ENCODE measurements around the gene EHBP1L1. TPM values are rescaled to one million over a fixed set of nuclear protein-coding genes. Genes with fewer than 3 reads are reported as not detected.

EHBP1L1 gene
- total and polyA plus RNA-seq, 2 of the 13 experiments (the other 11 are each of a cell fraction or from before 2014, with no cell fraction given), result 8.3 to 10.6 TPM

DNA sequence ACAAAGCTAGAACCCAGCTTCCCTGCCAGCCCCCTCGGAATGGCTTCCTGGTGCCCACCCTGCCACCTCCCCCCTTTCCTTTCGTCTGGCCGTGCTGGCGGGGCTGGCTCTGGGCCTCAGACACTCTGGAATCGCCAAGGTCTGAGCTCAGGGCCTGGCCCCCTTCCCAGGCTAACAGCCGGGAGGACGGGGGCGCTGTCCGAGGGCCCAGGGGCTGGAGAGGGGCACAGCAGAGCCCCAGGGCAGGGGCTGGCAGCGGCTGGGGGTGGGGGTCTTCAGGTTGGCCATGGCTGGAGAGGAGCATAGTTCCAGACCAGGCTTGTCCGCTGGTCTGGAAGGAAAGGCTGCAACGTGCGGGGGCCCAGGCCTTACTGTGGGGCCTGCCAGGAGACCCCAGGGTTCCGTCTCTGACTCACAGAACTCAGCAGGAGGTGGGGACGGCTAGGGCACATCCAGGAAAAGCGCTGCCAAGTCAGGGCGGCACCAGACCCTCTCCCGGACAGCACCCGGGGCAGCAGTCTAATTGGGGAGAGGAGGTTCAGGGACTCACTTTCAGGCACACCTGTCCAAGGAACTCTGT, 16.8 kb upstream of the EHBP1L1 start (continued):
- TF ChIP-seq, protein P1, sequence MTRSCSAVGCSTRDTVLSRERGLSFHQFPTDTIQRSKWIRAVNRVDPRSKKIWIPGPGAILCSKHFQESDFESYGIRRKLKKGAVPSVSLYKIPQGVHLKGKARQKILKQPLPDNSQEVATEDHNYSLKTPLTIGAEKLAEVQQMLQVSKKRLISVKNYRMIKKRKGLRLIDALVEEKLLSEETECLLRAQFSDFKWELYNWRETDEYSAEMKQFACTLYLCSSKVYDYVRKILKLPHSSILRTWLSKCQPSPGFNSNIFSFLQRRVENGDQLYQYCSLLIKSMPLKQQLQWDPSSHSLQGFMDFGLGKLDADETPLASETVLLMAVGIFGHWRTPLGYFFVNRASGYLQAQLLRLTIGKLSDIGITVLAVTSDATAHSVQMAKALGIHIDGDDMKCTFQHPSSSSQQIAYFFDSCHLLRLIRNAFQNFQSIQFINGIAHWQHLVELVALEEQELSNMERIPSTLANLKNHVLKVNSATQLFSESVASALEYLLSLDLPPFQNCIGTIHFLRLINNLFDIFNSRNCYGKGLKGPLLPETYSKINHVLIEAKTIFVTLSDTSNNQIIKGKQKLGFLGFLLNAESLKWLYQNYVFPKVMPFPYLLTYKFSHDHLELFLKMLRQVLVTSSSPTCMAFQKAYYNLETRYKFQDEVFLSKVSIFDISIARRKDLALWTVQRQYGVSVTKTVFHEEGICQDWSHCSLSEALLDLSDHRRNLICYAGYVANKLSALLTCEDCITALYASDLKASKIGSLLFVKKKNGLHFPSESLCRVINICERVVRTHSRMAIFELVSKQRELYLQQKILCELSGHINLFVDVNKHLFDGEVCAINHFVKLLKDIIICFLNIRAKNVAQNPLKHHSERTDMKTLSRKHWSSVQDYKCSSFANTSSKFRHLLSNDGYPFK (CRISPR knock-in tag; IDR thresholded peaks at IDR 0.05; ENCODE audit: borderline replicate concordance), result no peak
- no peak for TF ChIP-seq ZNF24 (IDR thresholded peaks at IDR 0.05)
- TF ChIP-seq, protein P2, sequence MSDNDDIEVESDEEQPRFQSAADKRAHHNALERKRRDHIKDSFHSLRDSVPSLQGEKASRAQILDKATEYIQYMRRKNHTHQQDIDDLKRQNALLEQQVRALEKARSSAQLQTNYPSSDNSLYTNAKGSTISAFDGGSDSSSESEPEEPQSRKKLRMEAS (IDR thresholded peaks at IDR 0.05), result no peak
- TF ChIP-seq THAP11 (CRISPR knock-in tag; IDR thresholded peaks at IDR 0.05), result no peak
- TF ChIP-seq, protein P3, sequence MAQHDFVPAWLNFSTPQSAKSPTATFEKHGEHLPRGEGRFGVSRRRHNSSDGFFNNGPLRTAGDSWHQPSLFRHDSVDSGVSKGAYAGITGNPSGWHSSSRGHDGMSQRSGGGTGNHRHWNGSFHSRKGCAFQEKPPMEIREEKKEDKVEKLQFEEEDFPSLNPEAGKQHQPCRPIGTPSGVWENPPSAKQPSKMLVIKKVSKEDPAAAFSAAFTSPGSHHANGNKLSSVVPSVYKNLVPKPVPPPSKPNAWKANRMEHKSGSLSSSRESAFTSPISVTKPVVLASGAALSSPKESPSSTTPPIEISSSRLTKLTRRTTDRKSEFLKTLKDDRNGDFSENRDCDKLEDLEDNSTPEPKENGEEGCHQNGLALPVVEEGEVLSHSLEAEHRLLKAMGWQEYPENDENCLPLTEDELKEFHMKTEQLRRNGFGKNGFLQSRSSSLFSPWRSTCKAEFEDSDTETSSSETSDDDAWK (CRISPR knock-in tag; IDR thresholded peaks at IDR 0.05), result no peak
- TF ChIP-seq EEA1 (CRISPR knock-in tag; IDR thresholded peaks at IDR 0.05; ENCODE audit: borderline replicate concordance), result no peak
- TF ChIP-seq ZNF713 (CRISPR knock-in tag; IDR thresholded peaks at IDR 0.05), result no peak
- no peak for TF ChIP-seq ZNF205 (CRISPR knock-in tag; IDR thresholded peaks at IDR 0.05)
- TF ChIP-seq, protein P4, sequence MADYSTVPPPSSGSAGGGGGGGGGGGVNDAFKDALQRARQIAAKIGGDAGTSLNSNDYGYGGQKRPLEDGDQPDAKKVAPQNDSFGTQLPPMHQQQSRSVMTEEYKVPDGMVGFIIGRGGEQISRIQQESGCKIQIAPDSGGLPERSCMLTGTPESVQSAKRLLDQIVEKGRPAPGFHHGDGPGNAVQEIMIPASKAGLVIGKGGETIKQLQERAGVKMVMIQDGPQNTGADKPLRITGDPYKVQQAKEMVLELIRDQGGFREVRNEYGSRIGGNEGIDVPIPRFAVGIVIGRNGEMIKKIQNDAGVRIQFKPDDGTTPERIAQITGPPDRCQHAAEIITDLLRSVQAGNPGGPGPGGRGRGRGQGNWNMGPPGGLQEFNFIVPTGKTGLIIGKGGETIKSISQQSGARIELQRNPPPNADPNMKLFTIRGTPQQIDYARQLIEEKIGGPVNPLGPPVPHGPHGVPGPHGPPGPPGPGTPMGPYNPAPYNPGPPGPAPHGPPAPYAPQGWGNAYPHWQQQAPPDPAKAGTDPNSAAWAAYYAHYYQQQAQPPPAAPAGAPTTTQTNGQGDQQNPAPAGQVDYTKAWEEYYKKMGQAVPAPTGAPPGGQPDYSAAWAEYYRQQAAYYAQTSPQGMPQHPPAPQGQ (CRISPR knock-in tag; IDR thresholded peaks at IDR 0.05; ENCODE audit: borderline replicate concordance), result no peak
- no peak for TF ChIP-seq ZZZ3 (CRISPR knock-in tag; IDR thresholded peaks at IDR 0.05; ENCODE audit: borderline replicate concordance)
- no peak for TF ChIP-seq ZNF773 (CRISPR knock-in tag; IDR thresholded peaks at IDR 0.05; ENCODE audit: borderline replicate concordance)
- TF ChIP-seq NFE2L1 (CRISPR knock-in tag; IDR thresholded peaks at IDR 0.05; ENCODE audit: borderline replicate concordance), result no peak
- TF ChIP-seq ZFP36 (IDR thresholded peaks at IDR 0.05; ENCODE audit: borderline replicate concordance, low read depth, low read length, partially characterized antibody), result no peak
- no peak for TF ChIP-seq ZKSCAN8 (CRISPR knock-in tag; IDR thresholded peaks at IDR 0.05; ENCODE audit: borderline replicate concordance)
- no peak for TF ChIP-seq MIER2 (CRISPR knock-in tag; IDR thresholded peaks at IDR 0.05)
- TF ChIP-seq ZNF136 (CRISPR knock-in tag; IDR thresholded peaks at IDR 0.05; ENCODE audit: low read depth), result no peak
- TF ChIP-seq, protein P5, sequence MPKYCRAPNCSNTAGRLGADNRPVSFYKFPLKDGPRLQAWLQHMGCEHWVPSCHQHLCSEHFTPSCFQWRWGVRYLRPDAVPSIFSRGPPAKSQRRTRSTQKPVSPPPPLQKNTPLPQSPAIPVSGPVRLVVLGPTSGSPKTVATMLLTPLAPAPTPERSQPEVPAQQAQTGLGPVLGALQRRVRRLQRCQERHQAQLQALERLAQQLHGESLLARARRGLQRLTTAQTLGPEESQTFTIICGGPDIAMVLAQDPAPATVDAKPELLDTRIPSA (CRISPR knock-in tag; IDR thresholded peaks at IDR 0.05; ENCODE audit: borderline replicate concordance), result no peak
- TF ChIP-seq, protein P6, sequence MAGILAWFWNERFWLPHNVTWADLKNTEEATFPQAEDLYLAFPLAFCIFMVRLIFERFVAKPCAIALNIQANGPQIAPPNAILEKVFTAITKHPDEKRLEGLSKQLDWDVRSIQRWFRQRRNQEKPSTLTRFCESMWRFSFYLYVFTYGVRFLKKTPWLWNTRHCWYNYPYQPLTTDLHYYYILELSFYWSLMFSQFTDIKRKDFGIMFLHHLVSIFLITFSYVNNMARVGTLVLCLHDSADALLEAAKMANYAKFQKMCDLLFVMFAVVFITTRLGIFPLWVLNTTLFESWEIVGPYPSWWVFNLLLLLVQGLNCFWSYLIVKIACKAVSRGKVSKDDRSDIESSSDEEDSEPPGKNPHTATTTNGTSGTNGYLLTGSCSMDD (CRISPR knock-in tag; IDR thresholded peaks at IDR 0.05), result no peak
- no peak for TF ChIP-seq SCMH1 (CRISPR knock-in tag; IDR thresholded peaks at IDR 0.05; ENCODE audit: borderline replicate concordance)

Measured in HepG2 (cell line).